Lung microvascular endothelial cell (primary cell): ENCODE data around the gene CEP120. TPM values are rescaled to one million over a fixed set of nuclear protein-coding genes. Genes with fewer than 3 reads are reported as not detected.

Experiments used
- DNase-seq, 2 donors: peaks; one replicate each; pipeline versions ENCODE4 v3.0.0 to v3.0.0-alpha.2; 2010; ENCODE audit warnings: low read depth in 2 of 2
- total RNA-seq: library from RNA; depleted of rRNA; stranded (reverse); fragments of >200 nt; gene quantifications from 2 replicates; pipeline ENCODE4 v1.2.1, GENCODE V29; 2014

The CEP120 gene
- total RNA-seq, 1 donor from 2014 or later: 14.5 TPM

GRCh38 chr5:123303802-123304201, 119.4 kb downstream of the CEP120 start:
- DNase-seq: no peak

GRCh38 chr5:123300266-123300665, 122.9 kb downstream of the CEP120 start:
- DNase-seq: no peak

- no peak for DNase-seq
These were observed 124.1 kb downstream of the CEP120 start for GRCh38 chr5:123299136-123299535.

DNA sequence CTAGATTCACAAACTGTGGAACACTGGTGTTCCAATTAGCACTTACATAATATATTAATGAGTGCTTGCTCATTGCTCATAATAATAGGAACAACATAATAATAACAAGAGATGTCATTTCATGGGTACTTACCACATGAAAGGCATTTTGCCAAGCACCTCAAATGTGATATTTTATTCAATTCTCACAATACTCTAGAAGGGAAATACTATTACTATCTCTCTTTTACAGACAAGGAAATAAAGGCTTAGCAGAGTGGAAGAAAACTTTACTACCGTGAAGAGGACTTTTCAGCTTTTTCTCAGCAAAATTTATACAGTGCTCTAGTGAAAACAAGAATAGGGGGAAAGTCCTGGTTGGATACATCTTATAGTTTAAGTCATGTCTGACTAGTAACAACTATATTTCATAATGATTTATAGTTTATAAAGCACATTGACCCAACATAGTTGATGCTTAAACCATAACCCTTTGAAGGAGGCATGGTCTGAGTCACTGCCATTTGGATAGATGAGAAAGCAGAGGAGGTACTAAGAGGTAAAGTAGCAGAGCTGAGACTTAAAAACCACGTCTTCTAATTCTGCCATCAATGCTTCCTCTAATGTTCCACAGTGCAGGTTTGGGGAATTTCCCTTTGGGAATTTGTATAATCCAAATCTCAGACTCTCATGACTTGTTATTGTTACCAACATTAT, 124.7 kb downstream of the CEP120 start:
- no peak for DNase-seq

DNA sequence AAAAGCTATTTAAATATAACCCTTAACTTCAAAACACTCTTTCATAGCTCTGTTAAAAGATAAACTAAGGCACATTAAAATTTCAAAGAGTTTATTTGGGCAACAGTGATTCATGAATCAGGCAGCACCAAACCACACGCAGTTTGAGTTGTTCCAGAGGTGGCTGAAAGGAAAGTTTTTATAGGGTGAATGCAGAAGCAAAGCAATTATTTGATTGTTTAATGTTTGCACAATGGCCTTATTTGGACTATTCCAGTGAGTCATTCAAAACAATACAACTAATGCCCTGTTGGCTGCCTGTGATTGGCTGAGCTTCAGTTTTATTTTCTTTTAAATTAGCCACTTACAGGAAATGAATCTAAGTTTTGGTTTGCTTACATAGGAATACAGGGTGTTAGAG, 125.3 kb downstream of the CEP120 start:
- no peak for DNase-seq

DNA sequence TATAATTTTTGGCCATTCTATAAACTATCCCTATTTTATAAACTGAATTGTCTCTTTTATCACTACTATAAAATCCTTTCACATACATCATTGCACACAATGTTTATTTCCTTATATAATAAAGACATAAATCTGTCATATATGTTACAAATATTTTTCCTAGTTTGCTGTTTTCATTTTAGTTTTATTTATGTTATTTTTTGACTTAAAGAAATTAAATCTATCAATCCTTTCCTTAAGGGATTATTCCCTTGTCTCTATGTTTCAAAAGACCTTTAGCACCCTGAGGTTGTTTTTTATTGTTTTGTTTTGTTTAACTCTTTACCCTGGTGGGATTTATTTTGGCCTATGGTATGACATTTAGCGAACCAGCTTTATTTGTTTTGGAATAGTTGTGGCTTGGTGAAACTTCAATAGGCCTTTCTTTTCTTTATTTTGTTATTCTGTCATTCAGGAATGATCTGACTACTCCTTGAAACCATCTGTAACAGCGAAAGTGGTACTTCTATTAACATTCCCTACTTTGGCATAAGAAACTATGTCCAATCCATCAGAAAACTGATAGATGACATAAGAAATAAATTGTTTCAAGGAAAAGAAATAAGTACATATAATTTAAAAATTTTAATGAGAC, 125.9 kb downstream of the CEP120 start:
- no peak for DNase-seq

Other genes with a start within 250 kb of the CEP120 start
- 27.9 and 50.4 TPM in 2 replicates for gene CSNK1G3, start 88.8 kb upstream of the CEP120 start, total RNA-seq